Keratinocyte (primary cell): ENCODE measurements around the gene KCNJ12. TPM values are rescaled to one million over a fixed set of nuclear protein-coding genes. Genes with fewer than 3 reads are reported as not detected.

Experiments
- DNase-seq: peaks from one replicate; pipeline ENCODE4 v3.0.0-alpha.2; 2011; ENCODE audit warnings: low read depth, missing footprints, low spot score
- FAIRE-seq: peaks from 2 replicates; lab custom pipeline; 2011; peaks lifted over from hg19 to GRCh38; lab: Jason Lieb, UNC
- H2AFZ ChIP-seq: 2 replicates; pipeline ENCODE4 v1.6.0; 2012; ENCODE audit warnings: low read length, control low read depth, inconsistent platforms; ENCODE audit not compliant: control insufficient read depth
- H3K27ac ChIP-seq: 2 replicates; pipeline ENCODE4 v1.5.1; 2011; ENCODE audit warnings: low read length; ENCODE audit not compliant: control insufficient read depth, insufficient read depth
- H3K27me3 ChIP-seq: 3 replicates; pipeline ENCODE4 v1.6.0; 2011; ENCODE audit warnings: low read length; ENCODE audit not compliant: control insufficient read depth, insufficient read depth; ENCODE audit errors: extremely low read depth
- H3K36me3 ChIP-seq, 2 experiments: 2 replicates in 1 of 2; 3 replicates in 1 of 2; pipeline ENCODE4 v1.5.1; 2011; ENCODE audit warnings: low read length in 2 of 2, mild to moderate bottlenecking in 1 of 2; ENCODE audit not compliant: control insufficient read depth in 2 of 2, insufficient read depth in 2 of 2; ENCODE audit errors: extremely low read depth in 1 of 2
- H3K4me1 ChIP-seq: 3 replicates; pipeline ENCODE4 v1.5.1; 2011; ENCODE audit warnings: low read length; ENCODE audit not compliant: control insufficient read depth, insufficient read depth; ENCODE audit errors: extremely low read depth
- H3K4me2 ChIP-seq: 3 replicates; pipeline ENCODE4 v1.6.0; 2011; ENCODE audit warnings: low read depth, low read length; ENCODE audit not compliant: control insufficient read depth, insufficient read depth; ENCODE audit errors: extremely low read depth
- H3K4me3 ChIP-seq, 3 experiments: fragments of 200-600 bp in 1 of 3; sonication (generic) in 1 of 3; 2 replicates in 2 of 3; 3 replicates in 1 of 3; pipeline ENCODE4 v1.5.1; 2011 to 2016; ENCODE audit warnings: low read length in 3 of 3, mild to moderate bottlenecking in 3 of 3, control low read depth in 2 of 3, inconsistent platforms in 1 of 3, low read depth in 1 of 3, mixed read lengths in 1 of 3, mixed run types in 1 of 3, moderate library complexity in 1 of 3; ENCODE audit not compliant: control insufficient read depth in 2 of 3, insufficient read depth in 2 of 3; ENCODE audit errors: extremely low read depth in 1 of 3
- H3K79me2 ChIP-seq: 2 replicates; pipeline ENCODE4 v1.6.0; 2012; ENCODE audit warnings: low read length; ENCODE audit not compliant: control insufficient read depth, insufficient read depth
- H3K9ac ChIP-seq: 3 replicates; pipeline ENCODE4 v1.6.0; 2011; ENCODE audit warnings: low read length; ENCODE audit not compliant: control insufficient read depth, insufficient read depth; ENCODE audit errors: extremely low read depth
- H3K9me1 ChIP-seq: 3 replicates; pipeline ENCODE4 v1.6.0; 2011; ENCODE audit warnings: low read length; ENCODE audit not compliant: control insufficient read depth, insufficient read depth; ENCODE audit errors: extremely low read depth
- H3K9me3 ChIP-seq: 2 replicates; pipeline ENCODE4 v1.5.1; 2012; ENCODE audit warnings: low read depth, low read length; ENCODE audit not compliant: control insufficient read depth
- H4K20me1 ChIP-seq: 3 replicates; pipeline ENCODE4 v1.6.0; 2011; ENCODE audit warnings: low read length; ENCODE audit not compliant: control insufficient read depth, insufficient read depth; ENCODE audit errors: extremely low read depth
- EZH2 ChIP-seq: IDR thresholded peaks from one replicate; pipeline ENCODE4 v1.6.1; 2012; ENCODE audit warnings: inconsistent platforms, mild to moderate bottlenecking, low read length, moderate library complexity
- dilution Hi-C: fragments of 300-500 bp; cut with MboI; formaldehyde crosslinking; loops from one replicate; pipeline ENCODE4 v1.7.0; 2020; ENCODE audit warnings: low sequenced_read_pairs; ENCODE audit not compliant: extremely low pct_ligation_motif_present
- polyA plus RNA-seq, 5 experiments: library from polyadenylated mRNA; depleted of rRNA in 3 of 5; stranded (reverse) in 3 of 5; stranded (forward) in 1 of 5; unstranded in 1 of 5; fragments of >200 nt; gene quantifications; 1 replicate in 1 of 5; 2 replicates in 3 of 5; 3 replicates in 1 of 5; pipeline versions ENCODE4 v1.2.1 to v1.2.3, GENCODE V29; 2011 to 2012; ENCODE audit warnings: missing spikeins in 2 of 5, low read depth in 1 of 5, low replicate concordance in 1 of 5
- TF ChIP-seq, protein P1 (sequence below), 3 experiments: IDR thresholded peaks in 1 of 3; conservative IDR thresholded peaks in 1 of 3; optimal IDR thresholded peaks in 1 of 3; 2 replicates in 2 of 3; 3 replicates in 1 of 3; pipeline versions ENCODE3 to v1.5.1; 2011; ENCODE audit warnings: low read length in 3 of 3, mild to moderate bottlenecking in 3 of 3, moderate library complexity in 2 of 3, control low read depth in 1 of 3, inconsistent platforms in 1 of 3; ENCODE audit not compliant: insufficient read depth in 2 of 3; ENCODE audit errors: extremely low read depth in 1 of 3

KCNJ12 gene
- polyA plus RNA-seq, 1 donor (not counting 4 experiments of a cell fraction or from before 2014, with no cell fraction given) = 0.04 TPM

- no peak overlapping the region for H2AFZ ChIP-seq
- dilution Hi-C loops = no loop called here
- FAIRE-seq = no peak
Measured at GRCh38 chr17:21354796-21355385, 21.3 kb upstream of the KCNJ12 start.

DNA sequence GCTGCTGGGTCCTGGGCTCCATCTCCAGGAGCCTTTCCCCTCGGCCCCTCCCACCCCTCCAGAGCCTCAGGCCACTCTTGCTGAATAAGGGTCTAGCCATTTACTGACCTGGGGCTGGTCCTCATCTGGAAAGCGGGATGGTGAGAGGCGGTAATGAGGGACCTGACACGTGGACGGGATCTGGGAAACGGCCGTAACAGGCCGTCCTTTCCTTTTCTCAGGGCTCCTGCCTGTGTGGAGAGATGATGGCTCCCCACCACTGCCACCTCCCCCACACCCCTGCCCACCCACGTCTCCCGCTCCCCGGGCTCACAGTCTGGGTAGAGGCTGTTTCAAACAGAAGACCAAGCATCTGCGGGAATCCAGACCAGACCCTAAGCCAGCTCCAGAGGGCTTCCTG lies 20.6 kb upstream of the KCNJ12 start:
- Histone ChIP-seq H3K4me3 (no peak overlapping the region), H2AFZ (no peak overlapping the region), H3K9ac (no peak overlapping the region), H3K9me1 (no peaks in the 10 kb centered on the region), H4K20me1 (peaks cover 3% of the 10 kb centered on the region), H3K27me3 (peaks cover 6% of the 10 kb centered on the region), H3K79me2 (no peaks in the 10 kb centered on the region), H3K27ac (no peak overlapping the region), H3K36me3 (no peaks in the 10 kb centered on the region), H3K4me2 (no peak overlapping the region), H3K4me1 (no peaks in the 10 kb centered on the region), H3K9me3 (no peaks in the 10 kb centered on the region)
- FAIRE-seq (no peak), DNase-seq (no peak)
- TF ChIP-seq EZH2 = no peak
- TF ChIP-seq, protein P1, sequence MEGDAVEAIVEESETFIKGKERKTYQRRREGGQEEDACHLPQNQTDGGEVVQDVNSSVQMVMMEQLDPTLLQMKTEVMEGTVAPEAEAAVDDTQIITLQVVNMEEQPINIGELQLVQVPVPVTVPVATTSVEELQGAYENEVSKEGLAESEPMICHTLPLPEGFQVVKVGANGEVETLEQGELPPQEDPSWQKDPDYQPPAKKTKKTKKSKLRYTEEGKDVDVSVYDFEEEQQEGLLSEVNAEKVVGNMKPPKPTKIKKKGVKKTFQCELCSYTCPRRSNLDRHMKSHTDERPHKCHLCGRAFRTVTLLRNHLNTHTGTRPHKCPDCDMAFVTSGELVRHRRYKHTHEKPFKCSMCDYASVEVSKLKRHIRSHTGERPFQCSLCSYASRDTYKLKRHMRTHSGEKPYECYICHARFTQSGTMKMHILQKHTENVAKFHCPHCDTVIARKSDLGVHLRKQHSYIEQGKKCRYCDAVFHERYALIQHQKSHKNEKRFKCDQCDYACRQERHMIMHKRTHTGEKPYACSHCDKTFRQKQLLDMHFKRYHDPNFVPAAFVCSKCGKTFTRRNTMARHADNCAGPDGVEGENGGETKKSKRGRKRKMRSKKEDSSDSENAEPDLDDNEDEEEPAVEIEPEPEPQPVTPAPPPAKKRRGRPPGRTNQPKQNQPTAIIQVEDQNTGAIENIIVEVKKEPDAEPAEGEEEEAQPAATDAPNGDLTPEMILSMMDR (optimal IDR thresholded peaks at IDR 0.05 in 1 of 3, IDR thresholded peaks at IDR 0.05 in 1 of 3, conservative IDR thresholded peaks at IDR 0.05 in 1 of 3; ENCODE audit: extremely low read depth in 1 of 3, insufficient read depth in 2 of 3, low read length in 3 of 3) = no peak
- dilution Hi-C loops = no loop called here

More at GRCh38 chr17:21354796-21355385, 21.3 kb upstream of the KCNJ12 start:
- TF ChIP-seq EZH2 = no peak
- TF ChIP-seq, protein P1 (optimal IDR thresholded peaks at IDR 0.05 in 1 of 3, IDR thresholded peaks at IDR 0.05 in 1 of 3, conservative IDR thresholded peaks at IDR 0.05 in 1 of 3; ENCODE audit: extremely low read depth in 1 of 3, insufficient read depth in 2 of 3, low read length in 3 of 3) = no peak
- Histone ChIP-seq H3K4me1 (no peaks in the 10 kb centered on the region), H3K4me2 (no peak overlapping the region), H3K9me3 (no peaks in the 10 kb centered on the region), H3K4me3 (no peak overlapping the region), H3K27ac (no peak overlapping the region), H3K79me2 (no peaks in the 10 kb centered on the region), H3K9me1 (no peaks in the 10 kb centered on the region), H3K9ac (no peak overlapping the region), H4K20me1 (peaks cover 3% of the 10 kb centered on the region), H3K36me3 (no peaks in the 10 kb centered on the region), H3K27me3 (peaks cover 6% of the 10 kb centered on the region)
- DNase-seq = no peak
